ENCODE results near the gene MYL7. TPM values are rescaled to one million over a fixed set of nuclear protein-coding genes. Genes with fewer than 3 reads are reported as not detected.

Gene MYL7
- total RNA-seq, 1 donor from 2014 or later, result 1.6 TPM

DNA sequence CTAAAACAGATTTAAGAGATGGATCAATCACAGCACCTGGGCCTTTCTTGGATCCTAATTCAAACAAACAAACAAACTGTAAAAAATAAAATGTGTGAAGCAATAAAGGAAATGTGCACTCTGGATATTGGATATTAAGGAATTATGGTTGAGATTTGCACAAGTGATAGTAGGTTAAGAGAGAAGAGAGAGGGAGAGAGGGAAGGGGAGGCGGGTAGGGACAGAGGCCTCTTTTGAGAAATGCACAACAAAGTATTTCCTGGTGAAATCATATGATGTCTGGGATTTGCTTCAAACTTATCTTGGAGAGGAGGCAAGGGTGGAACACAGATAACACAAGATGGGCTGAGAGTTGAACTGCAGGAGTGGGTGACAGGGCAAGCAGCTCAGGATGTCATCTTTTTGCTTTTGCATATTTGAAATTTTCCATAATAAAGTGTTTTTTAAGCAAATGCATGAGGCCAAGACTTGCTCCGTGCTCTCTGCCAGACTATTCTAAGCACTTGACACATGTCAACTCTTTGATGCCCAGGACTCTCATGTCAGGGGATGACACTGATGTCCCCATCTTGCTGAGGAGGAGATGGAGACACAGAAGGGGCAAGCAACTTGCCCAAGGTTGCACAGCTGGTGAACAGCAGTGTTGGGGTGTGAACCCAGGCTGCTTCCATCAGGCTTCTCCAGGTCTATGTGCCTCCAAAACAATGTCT, 46.1 kb downstream of the MYL7 start:
- Histone ChIP-seq H3K4me3 (no peak overlapping the region), H3K27ac (no peak overlapping the region), H3K27me3 (ENCODE audit: low read depth) (no peaks in the 10 kb centered on the region), H3K36me3 (no peaks in the 10 kb centered on the region), H3K9me3 (no peaks in the 10 kb centered on the region), H3K4me1 (peaks cover 13% of the 10 kb centered on the region)
- no peak for DNase-seq
- no peak for ATAC-seq
- TF ChIP-seq, protein P1, sequence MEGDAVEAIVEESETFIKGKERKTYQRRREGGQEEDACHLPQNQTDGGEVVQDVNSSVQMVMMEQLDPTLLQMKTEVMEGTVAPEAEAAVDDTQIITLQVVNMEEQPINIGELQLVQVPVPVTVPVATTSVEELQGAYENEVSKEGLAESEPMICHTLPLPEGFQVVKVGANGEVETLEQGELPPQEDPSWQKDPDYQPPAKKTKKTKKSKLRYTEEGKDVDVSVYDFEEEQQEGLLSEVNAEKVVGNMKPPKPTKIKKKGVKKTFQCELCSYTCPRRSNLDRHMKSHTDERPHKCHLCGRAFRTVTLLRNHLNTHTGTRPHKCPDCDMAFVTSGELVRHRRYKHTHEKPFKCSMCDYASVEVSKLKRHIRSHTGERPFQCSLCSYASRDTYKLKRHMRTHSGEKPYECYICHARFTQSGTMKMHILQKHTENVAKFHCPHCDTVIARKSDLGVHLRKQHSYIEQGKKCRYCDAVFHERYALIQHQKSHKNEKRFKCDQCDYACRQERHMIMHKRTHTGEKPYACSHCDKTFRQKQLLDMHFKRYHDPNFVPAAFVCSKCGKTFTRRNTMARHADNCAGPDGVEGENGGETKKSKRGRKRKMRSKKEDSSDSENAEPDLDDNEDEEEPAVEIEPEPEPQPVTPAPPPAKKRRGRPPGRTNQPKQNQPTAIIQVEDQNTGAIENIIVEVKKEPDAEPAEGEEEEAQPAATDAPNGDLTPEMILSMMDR (IDR thresholded peaks at IDR 0.05), result no peak
- intact Hi-C loops (cut with DNase I), result no loop called here

DNA sequence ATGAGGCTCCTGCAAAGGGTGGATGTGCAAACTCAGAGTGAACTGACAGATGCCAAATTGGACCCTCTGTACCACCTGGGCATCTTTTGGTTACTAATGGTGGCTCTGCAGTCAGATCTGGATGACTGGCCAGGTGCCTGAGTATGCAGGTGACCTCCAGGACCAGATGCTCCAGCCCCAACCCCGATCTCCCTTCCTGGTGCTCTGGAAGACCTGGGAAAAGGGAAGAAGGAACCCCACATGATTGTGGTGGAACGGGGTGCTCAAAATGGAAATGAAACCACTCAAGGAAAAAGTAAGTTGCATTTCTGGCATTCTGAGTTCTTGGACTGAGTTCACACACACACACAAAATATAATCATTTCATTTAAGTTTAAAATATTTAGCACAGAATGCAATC, 46.8 kb downstream of the MYL7 start:
- no peaks in the 10 kb centered on the region for H3K27me3 ChIP-seq (ENCODE audit: low read depth)
- TF ChIP-seq, protein P1 (IDR thresholded peaks at IDR 0.05), result no peak
- H3K4me3 ChIP-seq, result no peak overlapping the region
- DNase-seq (no peak), ATAC-seq (no peak)
- H3K27ac ChIP-seq, result peak overlapping the region; percentile 46
- no peaks in the 10 kb centered on the region for H3K9me3 ChIP-seq
- H3K36me3 ChIP-seq, result no peaks in the 10 kb centered on the region
- intact Hi-C loops (cut with DNase I), result no loop called here
- peaks cover 13% of the 10 kb centered on the region for H3K4me1 ChIP-seq

DNA sequence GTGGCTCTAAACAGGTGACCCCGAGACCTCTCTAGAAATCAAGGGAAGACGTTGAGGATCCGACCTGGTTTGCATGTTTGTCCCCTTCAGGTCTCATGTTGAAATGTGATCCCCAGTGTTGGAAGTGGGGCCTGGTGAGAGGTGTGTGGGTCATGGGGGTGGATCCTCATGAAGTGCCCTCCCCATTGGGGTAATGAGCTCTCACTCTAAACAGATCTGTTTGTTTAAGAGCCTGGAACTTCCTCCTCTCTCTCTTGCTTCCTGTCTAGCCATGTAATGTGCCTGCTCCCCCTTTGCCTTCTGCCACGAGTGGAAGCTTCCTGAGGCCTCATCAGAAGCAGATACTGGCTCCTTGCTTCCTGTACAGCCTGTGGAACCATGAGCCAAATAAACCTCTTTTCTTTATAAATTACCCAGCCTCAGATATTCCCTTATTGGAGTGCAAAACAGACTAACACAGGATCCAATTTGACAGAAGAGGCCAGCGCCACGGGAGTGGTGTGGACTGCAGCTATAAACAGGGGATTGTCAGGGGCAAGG, 48.0 kb downstream of the MYL7 start:
- intact Hi-C loops (cut with DNase I), result no loop called here
- ATAC-seq (no peak), DNase-seq (no peak)
- Histone ChIP-seq H3K36me3 (no peaks in the 10 kb centered on the region), H3K9me3 (no peaks in the 10 kb centered on the region), H3K27me3 (ENCODE audit: low read depth) (no peaks in the 10 kb centered on the region), H3K27ac (no peak overlapping the region), H3K4me3 (no peak overlapping the region), H3K4me1 (peaks cover 13% of the 10 kb centered on the region)
- TF ChIP-seq, protein P1 (IDR thresholded peaks at IDR 0.05), result no peak

Other genes with a start within 250 kb of the MYL7 start
- 26.1 TPM for gene URGCP, start 234.7 kb downstream of the MYL7 start, total RNA-seq
- 21.3 TPM for gene UBE2D4, start 214.9 kb downstream of the MYL7 start, total RNA-seq
- gene SPDYE1, start 143.4 kb downstream of the MYL7 start, total RNA-seq, result not detected
- gene DBNL, start 96.6 kb downstream of the MYL7 start, total RNA-seq, result 109 TPM
- 0.44 TPM for gene PGAM2, start 75.8 kb downstream of the MYL7 start, total RNA-seq
- 24.2 TPM for gene POLM, start 58.8 kb downstream of the MYL7 start, total RNA-seq
- 82.5 TPM for gene AEBP1, start 37.0 kb downstream of the MYL7 start, total RNA-seq
- 48.3 TPM for gene POLD2, start 17.8 kb downstream of the MYL7 start, total RNA-seq
- 0.47 TPM for gene GCK, start 48.1 kb upstream of the MYL7 start, total RNA-seq
- 58.7 TPM for gene YKT6, start 59.6 kb upstream of the MYL7 start, total RNA-seq
- gene CAMK2B, start 184.3 kb upstream of the MYL7 start, total RNA-seq, result 0.30 TPM